Measurements from ENCODE around the gene OR52B6. TPM values are rescaled to one million over a fixed set of nuclear protein-coding genes. Genes with fewer than 3 reads are reported as not detected.

Gene OR52B6
- polyA plus RNA-seq, 1 donor, result 0.23 TPM

Other genes starting within 250 kb of the OR52B6 start
- 0.20 TPM for gene OR51B5, start 237.4 kb upstream of the OR52B6 start, polyA plus RNA-seq (ENCODE audit: insufficient read length)
- gene OR51B6, start 229.4 kb upstream of the OR52B6 start, polyA plus RNA-seq (ENCODE audit: insufficient read length), result not detected
- gene OR51M1, start 197.1 kb upstream of the OR52B6 start, polyA plus RNA-seq (ENCODE audit: insufficient read length), result 0.15 TPM
- not detected for gene OR51Q1, start 158.8 kb upstream of the OR52B6 start, polyA plus RNA-seq (ENCODE audit: insufficient read length)
- not detected for gene OR51I1, start 139.4 kb upstream of the OR52B6 start, polyA plus RNA-seq (ENCODE audit: insufficient read length)
- gene OR51I2, start 131.6 kb upstream of the OR52B6 start, polyA plus RNA-seq (ENCODE audit: insufficient read length), result not detected
- gene OR52D1, start 92.2 kb upstream of the OR52B6 start, polyA plus RNA-seq (ENCODE audit: insufficient read length), result 0.13 TPM
- not detected for gene UBQLN3, start 70.9 kb upstream of the OR52B6 start, polyA plus RNA-seq (ENCODE audit: insufficient read length)
- gene UBQLNL, start 64.2 kb upstream of the OR52B6 start, polyA plus RNA-seq (ENCODE audit: insufficient read length), result 1.4 TPM
- gene OR52H1, start 32.3 kb upstream of the OR52B6 start, polyA plus RNA-seq (ENCODE audit: insufficient read length), result 0.13 TPM
- 61.8 TPM for gene TRIM6, start 15.8 kb downstream of the OR52B6 start, polyA plus RNA-seq (ENCODE audit: insufficient read length)
- 11.7 TPM for gene TRIM34, start 44.1 kb downstream of the OR52B6 start, polyA plus RNA-seq (ENCODE audit: insufficient read length)
- gene TRIM5, start 104.2 kb downstream of the OR52B6 start, polyA plus RNA-seq (ENCODE audit: insufficient read length), result 55.8 TPM
- gene TRIM22, start 108.9 kb downstream of the OR52B6 start, polyA plus RNA-seq (ENCODE audit: insufficient read length), result 9.9 TPM
- gene OR56B1, start 155.6 kb downstream of the OR52B6 start, polyA plus RNA-seq (ENCODE audit: insufficient read length), result not detected
- gene OR52N4, start 173.4 kb downstream of the OR52B6 start, polyA plus RNA-seq (ENCODE audit: insufficient read length), result not detected
- not detected for gene OR52N5, start 202.5 kb downstream of the OR52B6 start, polyA plus RNA-seq (ENCODE audit: insufficient read length)
- not detected for gene OR52N1, start 210.4 kb downstream of the OR52B6 start, polyA plus RNA-seq (ENCODE audit: insufficient read length)
- not detected for gene OR52N2, start 228.0 kb downstream of the OR52B6 start, polyA plus RNA-seq (ENCODE audit: insufficient read length)